ENCODE measurements around the gene DENND10. TPM values are rescaled to one million over a fixed set of nuclear protein-coding genes. Genes with fewer than 3 reads are reported as not detected.
"Not testable (repeated sequence)": the region's sequence is repeated elsewhere in the genome, so short reads cannot be mapped to it uniquely, and the experiment has no call there.

The DENND10 gene
- polyA plus RNA-seq, 1 donor: 62.5 TPM

GRCh38 chr10:119131512-119132240, 27.8 kb downstream of the DENND10 start:
- Histone ChIP-seq H3K4me1 (ENCODE audit: control insufficient read depth, insufficient read depth, low read length) (no peaks in the 10 kb centered on the region), H3K4me3 (ENCODE audit: low read length) (no peak overlapping the region), H3K9me3 (ENCODE audit: control insufficient read depth, low read depth, low read length) (no peaks in the 10 kb centered on the region), H3K27ac (ENCODE audit: low read length) (no peak overlapping the region), H3K27me3 (ENCODE audit: control insufficient read depth, insufficient read depth, low read length) (no peaks in the 10 kb centered on the region), H3K36me3 (ENCODE audit: control insufficient read depth, insufficient read depth, low read length) (peaks cover 67% of the 10 kb centered on the region)
- peak in 1 of 2 donors; percentile 36 for DNase-seq
- WGBS (ENCODE audit: insufficient coverage, low lambda C conversion rate): 63% methylated on average over 3 of the region's 10 CpGs

DNA sequence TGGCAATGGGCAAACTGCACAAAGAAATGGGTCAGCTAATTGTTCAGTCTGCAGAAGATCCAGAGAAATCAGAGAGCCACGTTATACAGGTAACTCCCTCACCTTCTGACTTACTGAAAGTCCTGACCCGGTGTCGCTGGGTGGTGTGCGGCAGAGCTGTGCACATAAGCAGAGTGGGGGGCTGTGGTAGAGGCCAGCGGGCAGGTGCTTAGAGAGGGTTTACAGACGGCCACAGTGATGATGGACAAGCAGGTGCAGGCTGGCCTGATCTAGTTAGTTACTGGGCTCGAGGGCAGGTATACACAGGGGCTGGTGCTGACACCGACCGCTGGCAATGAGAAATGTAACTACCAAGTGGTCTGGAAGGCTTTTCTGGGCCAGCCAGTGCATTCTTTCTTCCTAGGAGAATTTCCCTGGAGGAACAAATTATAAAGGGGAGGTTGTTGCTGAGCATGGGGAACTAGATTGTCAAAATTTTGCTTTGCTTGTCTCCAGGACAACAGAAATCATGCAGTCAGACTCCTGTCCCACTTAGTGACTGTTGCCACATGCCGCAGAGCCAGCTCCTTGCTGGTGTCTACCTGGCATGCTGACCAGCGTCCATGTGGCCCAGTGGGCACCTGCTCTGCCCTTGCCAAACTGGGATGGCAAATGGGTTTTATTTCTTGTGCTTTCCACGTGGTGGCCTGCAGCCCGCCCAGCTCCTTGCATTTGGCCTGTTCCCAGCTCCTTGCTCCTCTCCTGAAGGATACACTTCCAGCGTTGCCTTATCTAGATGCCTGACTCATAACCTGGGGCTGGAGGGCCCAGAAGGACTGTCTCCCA, 28.8 kb downstream of the DENND10 start:
- WGBS (ENCODE audit: insufficient coverage, low lambda C conversion rate): no CpG with 5 or more reads among the region's 14 CpGs
- Histone ChIP-seq H3K4me1 (ENCODE audit: control insufficient read depth, insufficient read depth, low read length) (no peaks in the 10 kb centered on the region), H3K4me3 (ENCODE audit: low read length) (no peak overlapping the region), H3K27me3 (ENCODE audit: control insufficient read depth, insufficient read depth, low read length) (no peaks in the 10 kb centered on the region), H3K36me3 (ENCODE audit: control insufficient read depth, insufficient read depth, low read length) (peaks cover 65% of the 10 kb centered on the region), H3K9me3 (ENCODE audit: control insufficient read depth, low read depth, low read length) (no peaks in the 10 kb centered on the region), H3K27ac (ENCODE audit: low read length) (no peak overlapping the region)
- DNase-seq: no peak

- H3K4me1 ChIP-seq (ENCODE audit: control insufficient read depth, insufficient read depth, low read length): no peaks in the 10 kb centered on the region
- no peak for DNase-seq
- no peaks in the 10 kb centered on the region for H3K27me3 ChIP-seq (ENCODE audit: control insufficient read depth, insufficient read depth, low read length)
- no CpG with 5 or more reads among the region's 8 CpGs for WGBS (ENCODE audit: insufficient coverage, low lambda C conversion rate)
- no peaks in the 10 kb centered on the region for H3K9me3 ChIP-seq (ENCODE audit: control insufficient read depth, low read depth, low read length)
- peaks cover 63% of the 10 kb centered on the region for H3K36me3 ChIP-seq (ENCODE audit: control insufficient read depth, insufficient read depth, low read length)
- no peak overlapping the region for H3K27ac ChIP-seq (ENCODE audit: low read length)
- no peak overlapping the region for H3K4me3 ChIP-seq (ENCODE audit: low read length)
These were observed 30.0 kb downstream of the DENND10 start for GRCh38 chr10:119133949-119134348.

DNA sequence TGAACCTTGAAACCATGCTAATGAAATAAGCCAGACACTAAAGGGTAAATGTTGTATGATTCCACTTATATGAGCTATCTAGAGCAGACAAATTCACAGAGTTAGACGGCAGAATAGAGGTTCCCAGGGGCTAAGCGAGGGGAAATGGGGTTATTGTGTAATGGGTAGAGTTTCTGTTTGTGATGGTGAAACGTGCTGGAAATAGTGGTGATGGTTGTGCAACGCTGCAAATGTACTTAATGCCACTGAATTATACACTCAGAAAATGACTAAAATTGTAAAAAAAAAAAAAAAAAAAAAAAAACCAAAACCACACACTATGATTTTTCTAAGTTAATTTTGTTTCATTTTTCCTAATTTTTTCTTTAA, 31.6 kb downstream of the DENND10 start:
- WGBS (ENCODE audit: insufficient coverage, low lambda C conversion rate): no CpG with 5 or more reads among the region's 4 CpGs
- no peak overlapping the region for H3K27ac ChIP-seq (ENCODE audit: low read length)
- H3K27me3 ChIP-seq (ENCODE audit: control insufficient read depth, insufficient read depth, low read length): no peaks in the 10 kb centered on the region
- no peak overlapping the region for H3K4me3 ChIP-seq (ENCODE audit: low read length)
- H3K9me3 ChIP-seq (ENCODE audit: control insufficient read depth, low read depth, low read length): no peaks in the 10 kb centered on the region
- H3K36me3 ChIP-seq (ENCODE audit: control insufficient read depth, insufficient read depth, low read length): peaks cover 59% of the 10 kb centered on the region
- no peaks in the 10 kb centered on the region for H3K4me1 ChIP-seq (ENCODE audit: control insufficient read depth, insufficient read depth, low read length)
- no peak for DNase-seq

DNA sequence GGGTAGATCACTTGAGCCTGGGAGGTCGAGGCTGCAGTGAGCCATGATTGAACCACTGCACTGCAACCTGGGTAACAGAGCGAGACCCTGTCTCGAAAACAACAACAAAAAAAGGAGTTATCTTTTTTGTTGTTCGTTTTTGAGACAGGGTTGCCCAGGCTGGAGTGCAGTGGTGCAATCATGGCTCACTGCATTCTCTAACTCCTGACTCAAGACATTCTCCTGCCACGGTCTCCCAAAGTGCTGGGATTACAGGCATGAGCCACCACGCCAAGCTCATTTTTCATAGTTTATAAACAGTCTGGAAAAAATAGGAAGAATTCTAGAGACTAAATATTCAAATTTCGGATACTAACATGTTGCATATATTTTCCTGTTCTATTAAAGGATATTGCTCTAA, 32.2 kb downstream of the DENND10 start:
- Histone ChIP-seq H3K4me1 (ENCODE audit: control insufficient read depth, insufficient read depth, low read length) (no peaks in the 10 kb centered on the region), H3K36me3 (ENCODE audit: control insufficient read depth, insufficient read depth, low read length) (peaks cover 58% of the 10 kb centered on the region), H3K4me3 (ENCODE audit: low read length) (no peak overlapping the region), H3K27me3 (ENCODE audit: control insufficient read depth, insufficient read depth, low read length) (no peaks in the 10 kb centered on the region), H3K9me3 (ENCODE audit: control insufficient read depth, low read depth, low read length) (no peaks in the 10 kb centered on the region), H3K27ac (ENCODE audit: low read length) (no peak overlapping the region)
- no peak for DNase-seq
- WGBS (ENCODE audit: insufficient coverage, low lambda C conversion rate): no CpG with 5 or more reads among the region's 7 CpGs

DNA sequence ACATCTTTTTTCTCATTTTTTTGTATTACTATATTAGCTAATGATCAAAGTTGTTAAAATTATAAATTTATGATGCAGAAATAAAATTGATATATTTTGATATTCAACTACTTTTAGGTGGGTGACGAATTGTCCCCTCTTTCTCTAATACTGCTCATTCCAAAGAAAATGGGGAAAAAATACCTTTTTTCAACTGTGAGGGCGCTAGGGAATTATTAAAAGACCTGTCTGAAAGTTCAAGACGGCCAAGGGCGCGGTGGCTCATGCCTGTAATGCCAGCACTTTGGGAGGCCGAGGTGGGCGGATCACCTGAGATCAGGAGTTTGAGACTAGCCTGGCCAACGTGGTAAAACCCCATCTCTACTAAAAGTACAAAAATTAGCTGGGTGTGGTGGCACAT, 34.0 kb downstream of the DENND10 start:
- 100% methylated on average over 1 of the region's 8 CpGs for WGBS (ENCODE audit: insufficient coverage, low lambda C conversion rate)
- not testable (repeated sequence) for H3K27ac ChIP-seq (ENCODE audit: low read length)

DNA sequence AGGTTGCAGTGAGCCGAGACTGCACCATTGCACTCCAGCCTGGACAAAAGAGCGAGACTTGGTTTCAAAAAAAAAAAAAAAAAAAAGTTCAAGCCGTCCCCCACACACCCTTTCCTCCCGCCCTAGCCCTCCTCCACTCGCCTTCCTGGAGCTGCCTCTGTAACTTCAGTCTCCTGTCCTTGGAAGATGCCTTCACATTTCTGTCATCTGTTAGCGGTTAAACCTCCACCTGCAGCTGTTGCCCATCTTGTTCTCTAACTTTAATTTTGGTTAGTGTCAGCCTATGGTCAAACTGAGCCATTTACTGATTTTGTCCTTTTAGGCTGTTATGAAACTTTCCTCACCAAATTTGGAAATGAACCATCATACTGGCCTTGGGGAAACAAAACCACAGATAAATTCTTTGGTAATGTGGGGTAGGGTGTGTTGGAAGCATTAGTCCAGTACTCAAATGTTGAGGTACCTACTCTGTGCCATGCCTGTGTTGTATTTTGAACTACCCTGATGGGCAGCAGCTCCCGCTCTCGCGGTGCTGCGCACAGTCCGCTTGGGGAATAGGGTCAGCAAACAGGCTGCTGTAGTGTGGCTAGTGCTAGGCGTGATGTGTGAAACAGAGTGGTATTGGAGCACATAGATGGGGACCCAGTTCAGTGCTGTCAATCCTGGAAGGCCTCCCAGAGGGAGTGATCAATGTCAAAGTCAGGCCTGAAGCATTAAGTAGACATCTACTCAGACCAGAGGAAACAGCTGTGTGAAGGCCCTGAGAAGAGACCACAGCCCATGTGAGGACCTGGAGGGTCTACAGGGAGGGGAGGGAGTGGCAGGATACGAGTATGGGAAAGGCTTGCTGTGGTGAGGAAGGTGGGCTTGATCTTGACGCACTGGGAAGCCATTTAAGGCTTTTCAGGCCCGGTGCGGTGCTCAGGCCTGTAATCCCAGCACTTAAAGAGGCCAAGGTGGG, 34.7 kb downstream of the DENND10 start:
- Histone ChIP-seq H3K4me3 (ENCODE audit: low read length) (no peak overlapping the region), H3K27ac (ENCODE audit: low read length) (no peak overlapping the region), H3K4me1 (ENCODE audit: control insufficient read depth, insufficient read depth, low read length) (no peaks in the 10 kb centered on the region), H3K36me3 (ENCODE audit: control insufficient read depth, insufficient read depth, low read length) (peaks cover 42% of the 10 kb centered on the region), H3K27me3 (ENCODE audit: control insufficient read depth, insufficient read depth, low read length) (no peaks in the 10 kb centered on the region), H3K9me3 (ENCODE audit: control insufficient read depth, low read depth, low read length) (no peaks in the 10 kb centered on the region)
- WGBS (ENCODE audit: insufficient coverage, low lambda C conversion rate): 82% methylated on average over 3 of the region's 16 CpGs
- no peak for DNase-seq

More for the DNA sequence above, 34.0 kb downstream of the DENND10 start:
- not testable (repeated sequence) for H3K4me1 ChIP-seq (ENCODE audit: control insufficient read depth, insufficient read depth, low read length); H3K27me3 ChIP-seq (ENCODE audit: control insufficient read depth, insufficient read depth, low read length); DNase-seq; H3K4me3 ChIP-seq (ENCODE audit: low read length); H3K9me3 ChIP-seq (ENCODE audit: control insufficient read depth, low read depth, low read length)
- H3K36me3 ChIP-seq (ENCODE audit: control insufficient read depth, insufficient read depth, low read length): peaks cover 44% of the 10 kb centered on the region

GRCh38 chr10:119139464-119140067, 35.7 kb downstream of the DENND10 start:
- Histone ChIP-seq H3K27me3 (ENCODE audit: control insufficient read depth, insufficient read depth, low read length) (no peaks in the 10 kb centered on the region), H3K4me3 (ENCODE audit: low read length) (no peak overlapping the region), H3K36me3 (ENCODE audit: control insufficient read depth, insufficient read depth, low read length) (peaks cover 37% of the 10 kb centered on the region), H3K4me1 (ENCODE audit: control insufficient read depth, insufficient read depth, low read length) (no peaks in the 10 kb centered on the region), H3K27ac (ENCODE audit: low read length) (no peak overlapping the region), H3K9me3 (ENCODE audit: control insufficient read depth, low read depth, low read length) (no peaks in the 10 kb centered on the region)
- WGBS (ENCODE audit: insufficient coverage, low lambda C conversion rate): no CpG with 5 or more reads among the region's 13 CpGs
- DNase-seq: no peak

DNA sequence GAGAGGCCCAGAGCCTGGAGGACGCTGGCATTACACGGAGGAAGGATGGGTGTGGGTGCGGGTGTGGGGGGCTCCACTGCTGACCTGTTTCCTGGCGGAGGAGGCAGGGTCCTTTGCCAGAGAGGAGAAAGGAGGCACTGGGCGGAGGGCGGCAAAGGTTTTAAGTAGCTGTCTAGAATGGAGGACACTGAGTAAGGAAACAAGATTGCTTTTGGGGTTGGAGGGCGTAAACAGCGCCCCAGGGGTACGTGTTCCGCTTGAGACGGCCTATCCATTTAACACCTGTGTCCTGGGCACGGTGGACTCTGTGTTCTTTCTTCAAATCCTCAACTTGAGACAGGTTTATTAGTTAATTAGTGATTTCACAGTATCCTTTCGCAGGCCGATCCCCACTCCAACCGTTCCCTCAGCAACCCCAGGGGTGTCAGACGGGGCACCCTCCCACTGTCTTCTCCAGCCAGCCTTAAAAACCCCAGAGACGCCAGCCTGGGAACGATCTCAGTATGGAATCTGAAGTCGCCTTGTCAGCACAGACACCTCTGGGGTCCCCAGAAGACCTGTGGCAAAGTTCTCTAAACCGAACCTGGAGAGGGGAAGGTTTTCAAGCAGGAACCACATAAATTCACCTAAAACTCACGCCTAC, 36.8 kb downstream of the DENND10 start:
- Histone ChIP-seq H3K4me1 (ENCODE audit: control insufficient read depth, insufficient read depth, low read length) (no peaks in the 10 kb centered on the region), H3K9me3 (ENCODE audit: control insufficient read depth, low read depth, low read length) (no peaks in the 10 kb centered on the region), H3K27me3 (ENCODE audit: control insufficient read depth, insufficient read depth, low read length) (no peaks in the 10 kb centered on the region), H3K27ac (ENCODE audit: low read length) (no peak overlapping the region), H3K36me3 (ENCODE audit: control insufficient read depth, insufficient read depth, low read length) (peaks cover 37% of the 10 kb centered on the region), H3K4me3 (ENCODE audit: low read length) (no peak overlapping the region)
- no peak for DNase-seq
- WGBS (ENCODE audit: insufficient coverage, low lambda C conversion rate): 88% methylated on average over 1 of the region's 21 CpGs
